ENCODE measurements around the gene FASN. TPM values are rescaled to one million over a fixed set of nuclear protein-coding genes. Genes with fewer than 3 reads are reported as not detected.

FASN gene
- total and polyA plus RNA-seq, 2 of the 4 experiments (the other 2 are of a cell fraction), result 12.4 to 56.0 TPM

DNA sequence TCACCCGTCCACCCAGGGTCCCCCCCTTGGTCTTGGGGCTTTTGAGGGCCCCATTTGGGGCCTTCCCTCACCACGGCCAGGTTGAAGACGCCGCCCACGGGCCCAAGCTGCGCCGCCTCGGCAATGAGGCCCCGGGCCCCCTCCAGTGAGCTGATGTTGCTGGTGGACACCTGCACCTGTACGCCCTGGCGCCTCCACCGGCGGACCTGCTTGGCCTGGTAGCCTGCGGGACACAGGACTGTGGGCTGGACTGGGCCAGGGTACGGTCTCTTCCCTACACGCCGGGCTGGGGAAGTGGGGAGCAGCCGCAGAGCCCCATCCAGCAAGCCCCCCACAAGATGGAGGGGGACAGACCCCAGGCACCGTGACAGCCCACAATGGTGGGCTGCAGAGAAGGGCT lies 15.6 kb downstream of the FASN start:
- Histone ChIP-seq H2AK5ac (ENCODE audit: low read depth, low read length) (no peak overlapping the region), H2BK15ac (ENCODE audit: low read depth, low read length) (no peak overlapping the region), H3K9me1 (ENCODE audit: insufficient read depth, low read length) (no peaks in the 10 kb centered on the region), H2AK9ac (replicated peaks; ENCODE audit: low read depth, low read length, poor library complexity) (no peak overlapping the region), H4K20me1 (ENCODE audit: insufficient read depth, low read length) (no peaks in the 10 kb centered on the region; the same call in none of the 2 replicates), H2AFZ (replicated peaks; ENCODE audit: low read length, poor library complexity) (no peak overlapping the region), H3K4me3 (ENCODE audit: insufficient read depth, low read depth, low read length) (no peak overlapping the region), H3K36me3 (ENCODE audit: control insufficient read depth, insufficient read depth, low read length) (peaks cover 83% of the 10 kb centered on the region), H4K91ac (ENCODE audit: insufficient read depth, low read depth, low read length) (no peak overlapping the region), H3K27ac (ENCODE audit: insufficient read depth, low read length) (no peak overlapping the region), H4K8ac (ENCODE audit: low read depth in 2 of 2, low read length in 2 of 2) (no peak overlapping the region), H3K9ac (ENCODE audit: low read depth, low read length) (no peak overlapping the region), H3K18ac (ENCODE audit: low read depth, low read length) (no peak overlapping the region), H2BK120ac (ENCODE audit: low read depth, low read length) (no peak overlapping the region), H3K56ac (ENCODE audit: extremely low read depth, insufficient read depth, low read length) (no peak overlapping the region), H3K9me3 (ENCODE audit: control insufficient read depth, insufficient read depth, low read length) (no peaks in the 10 kb centered on the region), H2BK5ac (ENCODE audit: low read depth, low read length, poor library complexity, severe bottlenecking) (no peak overlapping the region), H4K5ac (ENCODE audit: low read depth, low read length) (no peak overlapping the region), H3K27me3 (ENCODE audit: control insufficient read depth, insufficient read depth, low read length) (no peaks in the 10 kb centered on the region), H3K23ac (ENCODE audit: low read depth, low read length) (no peak overlapping the region), H3K4me1 (ENCODE audit: control insufficient read depth, insufficient read depth, low read length) (no peaks in the 10 kb centered on the region), H3K79me1 (ENCODE audit: low read depth in 1 of 2, low read length in 2 of 2) (no peaks in the 10 kb centered on the region), H3K14ac (replicated peaks; ENCODE audit: low read depth, low read length) (no peak overlapping the region), H2BK20ac (ENCODE audit: low read depth, low read length) (no peak overlapping the region), H3K4ac (ENCODE audit: low read depth, low read length) (no peak overlapping the region), H3K4me2 (ENCODE audit: low read depth, low read length) (no peak overlapping the region)
- ChIA-PET POLR2A (ENCODE audit: unreplicated experiment) (no interaction called here), CTCF (no interaction called here)
- ATAC-seq (ENCODE audit: low read depth), result no peak
- 91% methylated on average over 10 of the region's 19 CpGs; no CpG with 5 or more reads in 1 of the 2 experiments for WGBS, 2 experiments (ENCODE audit: extremely low coverage in 2 of 2, insufficient read length in 1 of 2)
- intact Hi-C loops (cut with micrococcal nuclease) (no loop called here), dilution Hi-C loops (cut with HindIII; ENCODE audit: low sequenced_read_pairs, unreplicated experiment) (no loop called here), in situ Hi-C loops (cut with MboI; ENCODE audit: low sequenced_read_pairs) (no loop called here)
- BruUV-seq (replicated peaks), result no TSS peak
- TF ChIP-seq CEBPB (IDR thresholded peaks at IDR 0.05; ENCODE audit: low read depth, low read length), result no peak
- no peak for TF ChIP-seq USF2 (IDR thresholded peaks at IDR 0.05; ENCODE audit: low read depth, low read length)
- TF ChIP-seq RAD21 (IDR thresholded peaks at IDR 0.05; ENCODE audit: low read length), result no peak
- no peak for TF ChIP-seq MAZ (IDR thresholded peaks at IDR 0.05; ENCODE audit: borderline replicate concordance, low read depth, low read length)
- no peak for TF ChIP-seq FOS (IDR thresholded peaks at IDR 0.05; ENCODE audit: low read depth, low read length)
- TF ChIP-seq BHLHE40 (IDR thresholded peaks at IDR 0.05; ENCODE audit: low read depth, low read length), result no peak
- TF ChIP-seq NFE2L2 (IDR thresholded peaks at IDR 0.05; ENCODE audit: low read depth, low read length), result no peak
- TF ChIP-seq SMC3 (IDR thresholded peaks at IDR 0.05; ENCODE audit: low read depth, low read length), result no peak
- TF ChIP-seq, protein P1, sequence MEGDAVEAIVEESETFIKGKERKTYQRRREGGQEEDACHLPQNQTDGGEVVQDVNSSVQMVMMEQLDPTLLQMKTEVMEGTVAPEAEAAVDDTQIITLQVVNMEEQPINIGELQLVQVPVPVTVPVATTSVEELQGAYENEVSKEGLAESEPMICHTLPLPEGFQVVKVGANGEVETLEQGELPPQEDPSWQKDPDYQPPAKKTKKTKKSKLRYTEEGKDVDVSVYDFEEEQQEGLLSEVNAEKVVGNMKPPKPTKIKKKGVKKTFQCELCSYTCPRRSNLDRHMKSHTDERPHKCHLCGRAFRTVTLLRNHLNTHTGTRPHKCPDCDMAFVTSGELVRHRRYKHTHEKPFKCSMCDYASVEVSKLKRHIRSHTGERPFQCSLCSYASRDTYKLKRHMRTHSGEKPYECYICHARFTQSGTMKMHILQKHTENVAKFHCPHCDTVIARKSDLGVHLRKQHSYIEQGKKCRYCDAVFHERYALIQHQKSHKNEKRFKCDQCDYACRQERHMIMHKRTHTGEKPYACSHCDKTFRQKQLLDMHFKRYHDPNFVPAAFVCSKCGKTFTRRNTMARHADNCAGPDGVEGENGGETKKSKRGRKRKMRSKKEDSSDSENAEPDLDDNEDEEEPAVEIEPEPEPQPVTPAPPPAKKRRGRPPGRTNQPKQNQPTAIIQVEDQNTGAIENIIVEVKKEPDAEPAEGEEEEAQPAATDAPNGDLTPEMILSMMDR (conservative IDR thresholded peaks at IDR 0.05; ENCODE audit: low read depth, low read length), result no peak
- no peak for TF ChIP-seq CHD1 (IDR thresholded peaks at IDR 0.05; ENCODE audit: low read depth, low read length)
- no peak for TF ChIP-seq RCOR1 (IDR thresholded peaks at IDR 0.05; ENCODE audit: insufficient replicate concordance, low read length)
- TF ChIP-seq ELK1 (IDR thresholded peaks at IDR 0.05; ENCODE audit: borderline replicate concordance, low read depth, low read length), result no peak
- no peak for TF ChIP-seq MXI1 (IDR thresholded peaks at IDR 0.05; ENCODE audit: borderline replicate concordance, low read depth, low read length)
- TF ChIP-seq MAFK (IDR thresholded peaks at IDR 0.05; ENCODE audit: low read depth, low read length), result no peak
- TF ChIP-seq POLR2A (IDR thresholded peaks at IDR 0.05; ENCODE audit: low read depth, low read length), result no peak
- TF ChIP-seq RFX5 (IDR thresholded peaks at IDR 0.05; ENCODE audit: low read depth, low read length), result no peak
- no peak for DNase-seq
